Caco-2 (cell line): ENCODE measurements around the gene STRADB. TPM values are rescaled to one million over a fixed set of nuclear protein-coding genes. Genes with fewer than 3 reads are reported as not detected.

Experiments used
- BruUV-seq: library from RNA; stranded (reverse); fragments of 400-500 nt; replicated peaks from 2 replicates; lab custom pipeline; 2021; lab: Mats Ljungman, UMichigan
- CTCF ChIA-PET: fragments of 300-600 bp; sonication (Branson Sonifier 250); formaldehyde crosslinking; loops from one replicate; lab custom pipeline; 2022; ENCODE audit warnings: antibody characterized with exemption; lab: Charles Lee
- POLR2A ChIA-PET: fragments of 300-600 bp; sonication (Branson Sonifier 250); formaldehyde crosslinking; loops from one replicate; lab custom pipeline; 2022; ENCODE audit warnings: antibody characterized with exemption; lab: Charles Lee
- DNase-seq, 2 experiments: peaks; one replicate each; pipeline versions ENCODE4 v3.0.0 to v3.0.0-alpha.2; 2020 to 2022
- H3K27me3 ChIP-seq: replicated peaks from 2 replicates; pipeline ENCODE4 v1.6.0; 2011; ENCODE audit warnings: low read length; ENCODE audit not compliant: control insufficient read depth, insufficient read depth
- H3K36me3 ChIP-seq: 2 replicates; pipeline ENCODE4 v1.5.1; 2011; ENCODE audit warnings: low read length; ENCODE audit not compliant: control insufficient read depth, insufficient read depth
- H3K4me1 ChIP-seq: fragments of 250-450 bp; sonication (Bioruptor Pico); 2 replicates; pipeline ENCODE4 v1.5.1; 2020; ENCODE audit warnings: mild to moderate bottlenecking
- H3K4me3 ChIP-seq: 2 replicates; pipeline ENCODE4 v1.5.1; 2011; ENCODE audit warnings: low read depth, mild to moderate bottlenecking, control low read depth, low read length
- H3K9me3 ChIP-seq: fragments of 250-450 bp; sonication (Bioruptor Pico); 2 replicates; pipeline ENCODE4 v1.5.1; 2020; ENCODE audit warnings: mild to moderate bottlenecking, moderate library complexity
- H3K27ac Mint-ChIP-seq: one replicate; pipeline ENCODE4 v1.8.0; 2022; ENCODE audit warnings: mixed read lengths; ENCODE audit not compliant: unreplicated experiment
- H3K27me3 Mint-ChIP-seq: one replicate; pipeline ENCODE4 v1.8.0; 2022; ENCODE audit warnings: mixed read lengths; ENCODE audit not compliant: insufficient read depth, unreplicated experiment
- H3K36me3 Mint-ChIP-seq: one replicate; pipeline ENCODE4 v1.8.0; 2022; ENCODE audit warnings: mild to moderate bottlenecking, mixed read lengths; ENCODE audit not compliant: insufficient read depth, unreplicated experiment
- H3K4me1 Mint-ChIP-seq: one replicate; pipeline ENCODE4 v1.8.0; 2022; ENCODE audit warnings: low read depth, mixed read lengths; ENCODE audit not compliant: unreplicated experiment
- H3K4me3 Mint-ChIP-seq: one replicate; pipeline ENCODE4 v1.8.0; 2022; ENCODE audit warnings: mild to moderate bottlenecking, moderate library complexity, mixed read lengths; ENCODE audit not compliant: unreplicated experiment
- H3K9me3 Mint-ChIP-seq: one replicate; pipeline ENCODE4 v1.8.0; 2022; ENCODE audit warnings: mixed read lengths; ENCODE audit not compliant: unreplicated experiment
- intact Hi-C: fragments of 100-400 bp; cut with micrococcal nuclease; formaldehyde crosslinking; loops from one replicate; pipeline ENCODE4 v1.10.0; 2022; ENCODE audit not compliant: unreplicated experiment
- total RNA-seq: library from RNA; stranded (reverse); gene quantifications from 2 replicates; pipeline ENCODE4 v1.2.3, GENCODE V29; 2022
- TF ChIP-seq, protein P1 (sequence below), 2 experiments: fragments of 200-600 bp in 1 of 2; IDR thresholded peaks; 1 replicate in 1 of 2; 2 replicates in 1 of 2; pipeline versions ENCODE4 v1.5.1 to v1.8.0; 2011 to 2022; ENCODE audit warnings: antibody characterized with exemption in 1 of 2, control low read depth in 1 of 2, inconsistent platforms in 1 of 2, low read depth in 1 of 2, low read length in 1 of 2, mild to moderate bottlenecking in 1 of 2, moderate library complexity in 1 of 2; ENCODE audit not compliant: insufficient read depth in 1 of 2, severe bottlenecking in 1 of 2, unreplicated experiment in 1 of 2

STRADB gene
- total RNA-seq, 1 experiment from 2014 or later, result 49.0 TPM

DNA sequence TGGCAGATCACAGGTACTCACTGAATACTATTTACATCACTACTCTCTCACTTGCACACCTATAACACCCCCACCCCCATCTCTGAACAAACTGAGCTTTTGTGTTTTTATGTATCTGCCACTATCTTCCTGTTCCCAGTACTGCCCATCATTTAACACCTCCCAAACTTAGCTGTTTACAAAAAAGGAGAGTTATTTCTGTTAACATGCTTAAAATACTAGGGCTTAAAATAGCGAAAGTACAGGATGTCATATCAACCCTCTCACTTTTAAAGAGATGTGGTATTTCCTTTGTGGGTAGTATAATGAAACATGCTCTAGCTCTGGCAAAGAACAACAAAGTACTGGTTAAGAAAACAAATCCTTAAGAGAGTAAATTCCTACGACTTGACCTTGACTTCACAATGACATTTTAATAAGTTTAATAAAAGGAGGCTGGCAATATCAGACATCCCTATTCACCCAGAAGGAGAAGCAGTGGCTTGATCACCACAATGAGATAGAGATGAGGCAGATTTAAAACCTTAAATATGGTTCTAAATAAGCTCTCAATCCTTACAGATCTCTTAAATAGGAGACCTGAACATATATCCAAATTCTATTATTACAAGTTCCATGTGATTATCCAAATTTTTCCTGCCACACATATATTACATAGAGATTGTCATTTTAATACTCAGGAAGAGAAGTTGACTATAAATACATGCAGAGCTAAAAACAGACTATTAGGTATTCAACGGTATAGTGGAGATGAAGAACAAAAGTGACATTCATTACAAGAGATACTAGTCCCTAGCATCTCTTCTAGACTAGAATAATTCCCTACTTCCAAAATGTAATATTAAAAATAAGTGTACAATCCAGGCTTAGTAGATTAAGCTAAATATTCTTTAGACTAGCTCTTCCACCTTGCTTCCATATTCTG, 37.2 kb upstream of the STRADB start:
- no peaks in the 10 kb centered on the region for H3K4me1 Mint-ChIP-seq
- Histone ChIP-seq H3K4me3 (no peak overlapping the region), H3K27me3 (no peaks in the 10 kb centered on the region), H3K4me1 (peaks cover 8% of the 10 kb centered on the region), H3K9me3 (no peaks in the 10 kb centered on the region), H3K36me3 (no peaks in the 10 kb centered on the region; the same call in 1 of the 2 replicates)
- no peak for DNase-seq
- POLR2A ChIA-PET, result no interaction called here
- no TSS peak for BruUV-seq
- no peak overlapping the region for H3K4me3 Mint-ChIP-seq
- CTCF ChIA-PET, result interaction anchor here (0.6 kb wide), 1 partner anchor 445 kb away, joined by 3 read pairs; no protein-coding TSS in a partner anchor
- no peaks in the 10 kb centered on the region for H3K36me3 Mint-ChIP-seq
- intact Hi-C loops, result loop anchor here (10.0 kb wide), 2 partner anchors 230 to 300 kb away; partner anchors contain the start of gene TMEM237
- H3K27me3 Mint-ChIP-seq, result no peaks in the 10 kb centered on the region
- H3K9me3 Mint-ChIP-seq, result no peaks in the 10 kb centered on the region
- TF ChIP-seq, protein P1, sequence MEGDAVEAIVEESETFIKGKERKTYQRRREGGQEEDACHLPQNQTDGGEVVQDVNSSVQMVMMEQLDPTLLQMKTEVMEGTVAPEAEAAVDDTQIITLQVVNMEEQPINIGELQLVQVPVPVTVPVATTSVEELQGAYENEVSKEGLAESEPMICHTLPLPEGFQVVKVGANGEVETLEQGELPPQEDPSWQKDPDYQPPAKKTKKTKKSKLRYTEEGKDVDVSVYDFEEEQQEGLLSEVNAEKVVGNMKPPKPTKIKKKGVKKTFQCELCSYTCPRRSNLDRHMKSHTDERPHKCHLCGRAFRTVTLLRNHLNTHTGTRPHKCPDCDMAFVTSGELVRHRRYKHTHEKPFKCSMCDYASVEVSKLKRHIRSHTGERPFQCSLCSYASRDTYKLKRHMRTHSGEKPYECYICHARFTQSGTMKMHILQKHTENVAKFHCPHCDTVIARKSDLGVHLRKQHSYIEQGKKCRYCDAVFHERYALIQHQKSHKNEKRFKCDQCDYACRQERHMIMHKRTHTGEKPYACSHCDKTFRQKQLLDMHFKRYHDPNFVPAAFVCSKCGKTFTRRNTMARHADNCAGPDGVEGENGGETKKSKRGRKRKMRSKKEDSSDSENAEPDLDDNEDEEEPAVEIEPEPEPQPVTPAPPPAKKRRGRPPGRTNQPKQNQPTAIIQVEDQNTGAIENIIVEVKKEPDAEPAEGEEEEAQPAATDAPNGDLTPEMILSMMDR (IDR thresholded peaks at IDR 0.05; ENCODE audit: insufficient read depth in 1 of 2, low read depth in 1 of 2, low read length in 1 of 2, severe bottlenecking in 1 of 2, unreplicated experiment in 1 of 2), result no peak
- no peak overlapping the region for H3K27ac Mint-ChIP-seq

DNA sequence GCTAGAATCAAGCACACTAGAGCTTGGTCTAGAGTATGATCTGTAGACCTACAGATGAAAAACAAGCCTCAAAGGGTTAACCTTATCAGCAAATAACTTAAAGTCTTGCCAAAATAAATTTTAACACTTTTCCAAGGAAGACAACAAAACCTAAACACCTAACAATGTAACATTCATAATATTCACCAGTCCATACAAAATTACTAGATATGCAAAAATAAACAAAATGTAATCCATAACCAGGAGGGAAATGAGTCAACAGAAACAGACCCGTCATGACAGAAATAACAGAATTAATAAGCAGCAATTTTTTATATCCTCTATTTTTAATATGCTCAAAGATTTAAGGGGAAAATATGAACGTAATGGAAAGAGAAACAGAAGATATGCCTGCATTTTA, 36.4 kb upstream of the STRADB start:
- H3K27me3 Mint-ChIP-seq, result no peaks in the 10 kb centered on the region
- H3K27me3 ChIP-seq, result no peaks in the 10 kb centered on the region
- no peak overlapping the region for H3K4me3 Mint-ChIP-seq
- no TSS peak for BruUV-seq
- H3K36me3 ChIP-seq, result no peaks in the 10 kb centered on the region; the same call in 1 of the 2 replicates
- POLR2A ChIA-PET, result no interaction called here
- H3K9me3 Mint-ChIP-seq, result no peaks in the 10 kb centered on the region
- intact Hi-C loops, result loop anchor here (10.0 kb wide), 2 partner anchors 230 to 300 kb away; partner anchors contain the start of gene TMEM237
- H3K4me1 ChIP-seq, result peaks cover 8% of the 10 kb centered on the region
- peaks cover 4% of the 10 kb centered on the region for H3K36me3 Mint-ChIP-seq
- DNase-seq, result no peak
- CTCF ChIA-PET, result interaction anchor here (0.6 kb wide), 1 partner anchor 445 kb away, joined by 3 read pairs; no protein-coding TSS in a partner anchor
- H3K4me3 ChIP-seq, result no peak overlapping the region
- H3K4me1 Mint-ChIP-seq, result no peaks in the 10 kb centered on the region
- TF ChIP-seq, protein P1 (IDR thresholded peaks at IDR 0.05; ENCODE audit: insufficient read depth in 1 of 2, low read depth in 1 of 2, low read length in 1 of 2, severe bottlenecking in 1 of 2, unreplicated experiment in 1 of 2), result no peak
- H3K27ac Mint-ChIP-seq, result no peak overlapping the region
- no peaks in the 10 kb centered on the region for H3K9me3 ChIP-seq

DNA sequence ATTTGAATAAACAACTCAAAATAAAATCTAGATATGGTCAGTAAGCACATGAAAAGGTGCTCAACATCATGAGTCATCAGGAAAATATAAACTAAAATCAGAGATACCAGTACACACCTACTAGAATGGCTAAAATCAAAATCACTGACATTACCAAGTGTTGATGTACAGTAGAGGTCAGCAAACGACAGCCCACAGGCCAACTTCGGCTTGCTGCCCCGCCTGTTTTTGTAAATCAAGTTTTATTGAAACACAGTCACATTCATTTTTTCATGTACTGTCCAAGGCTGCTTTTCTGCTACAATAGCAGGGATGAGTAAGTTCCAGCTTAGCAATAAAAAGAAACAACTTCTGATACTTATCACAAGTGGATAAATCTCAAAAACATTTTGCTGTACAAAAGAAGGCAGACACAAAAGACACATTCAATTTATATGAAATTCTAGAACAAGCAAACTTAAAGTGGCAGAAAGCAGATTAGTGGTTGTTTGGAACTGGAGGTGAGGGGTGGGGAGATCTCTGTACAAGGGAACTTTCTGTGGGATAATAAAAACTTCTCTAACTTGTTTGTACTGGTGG, 32.4 kb upstream of the STRADB start:
- BruUV-seq, result no TSS peak
- no peaks in the 10 kb centered on the region for H3K9me3 Mint-ChIP-seq
- H3K4me3 Mint-ChIP-seq, result no peak overlapping the region
- ChIA-PET CTCF (no interaction called here), POLR2A (no interaction called here)
- Histone ChIP-seq H3K4me3 (no peak overlapping the region), H3K9me3 (no peaks in the 10 kb centered on the region), H3K27me3 (no peaks in the 10 kb centered on the region), H3K36me3 (no peaks in the 10 kb centered on the region), H3K4me1 (peaks cover 8% of the 10 kb centered on the region)
- intact Hi-C loops, result loop anchor here (10.0 kb wide), 2 partner anchors 226 to 296 kb away; partner anchors contain the start of gene TMEM237
- no peak overlapping the region for H3K27ac Mint-ChIP-seq
- no peaks in the 10 kb centered on the region for H3K27me3 Mint-ChIP-seq
- no peaks in the 10 kb centered on the region for H3K4me1 Mint-ChIP-seq
- TF ChIP-seq, protein P1 (IDR thresholded peaks at IDR 0.05; ENCODE audit: insufficient read depth in 1 of 2, low read depth in 1 of 2, low read length in 1 of 2, severe bottlenecking in 1 of 2, unreplicated experiment in 1 of 2), result peak in 1 of 2 experiments; percentile 29
- peaks cover 5% of the 10 kb centered on the region for H3K36me3 Mint-ChIP-seq
- DNase-seq, result no peak
